KOPT-K1 (cell line): ENCODE measurements around the gene CCDC74B.
"Not testable (repeated sequence)": the region's sequence is repeated elsewhere in the genome, so short reads cannot be mapped to it uniquely, and the experiment has no call there.

Source experiments
- H3K27ac ChIP-seq: fragments of 200-600 bp; sonication (generic); 2 replicates; pipeline ENCODE4 v1.5.1; 2016; ENCODE audit warnings: antibody characterized with exemption, mild to moderate bottlenecking, low read depth, low read length; ENCODE audit not compliant: poor library complexity, severe bottlenecking
- H3K36me3 ChIP-seq: fragments of 200-600 bp; sonication (generic); 2 replicates; pipeline ENCODE4 v1.5.1; 2017; ENCODE audit warnings: antibody characterized with exemption, mild to moderate bottlenecking, low read length, moderate library complexity; ENCODE audit not compliant: insufficient read depth
- H3K9me3 ChIP-seq: fragments of 200-600 bp; sonication (generic); 2 replicates; pipeline ENCODE4 v1.5.1; 2017; ENCODE audit warnings: antibody characterized with exemption, low read length, mild to moderate bottlenecking; ENCODE audit not compliant: insufficient read depth, poor library complexity, severe bottlenecking

CCDC74B gene

DNA sequence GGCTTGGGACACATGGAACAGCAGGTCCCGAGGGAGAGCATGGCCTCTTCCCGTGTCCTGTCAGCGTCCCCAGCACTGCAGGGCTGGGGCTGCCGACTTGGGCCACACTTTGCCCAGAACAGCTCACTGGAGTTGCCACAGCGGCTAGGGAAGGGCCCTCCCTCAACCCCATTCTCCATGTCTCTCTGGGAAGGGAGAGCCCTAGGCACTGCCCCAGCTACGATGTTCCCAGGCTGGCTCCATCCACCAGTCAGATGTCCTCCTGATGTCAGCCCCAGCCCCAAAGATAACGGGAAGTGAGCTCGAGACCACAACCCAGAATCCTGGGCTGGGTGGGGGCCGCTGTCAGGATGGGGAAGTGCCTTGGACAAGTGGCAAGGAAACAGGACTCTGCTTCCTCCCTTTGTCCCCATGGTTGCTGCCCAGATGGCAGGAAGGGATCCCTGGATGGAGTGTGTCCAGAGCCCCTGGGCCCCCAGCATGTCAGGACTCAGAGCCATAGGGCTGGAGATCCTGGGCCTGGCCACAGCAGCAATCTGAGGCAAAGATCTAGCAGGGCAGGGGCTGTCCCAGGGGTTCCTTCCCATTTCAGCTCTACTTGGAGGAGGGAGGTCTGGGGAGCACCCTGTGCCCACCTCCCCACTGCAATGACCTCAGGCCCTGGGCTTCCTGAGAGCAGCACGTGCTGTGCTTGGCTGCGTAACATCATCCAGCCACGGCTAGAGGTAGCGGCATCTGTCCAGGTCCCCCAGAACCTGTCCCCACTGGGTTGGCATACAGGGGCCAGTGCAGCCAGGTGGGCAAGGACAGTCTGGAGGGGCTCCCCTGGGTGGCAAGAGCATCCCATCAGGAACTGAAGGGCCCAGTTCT, 2.3 kb downstream of the CCDC74B start:
- H3K27ac ChIP-seq, H3K36me3 ChIP-seq, H3K9me3 ChIP-seq: not testable (repeated sequence)

DNA sequence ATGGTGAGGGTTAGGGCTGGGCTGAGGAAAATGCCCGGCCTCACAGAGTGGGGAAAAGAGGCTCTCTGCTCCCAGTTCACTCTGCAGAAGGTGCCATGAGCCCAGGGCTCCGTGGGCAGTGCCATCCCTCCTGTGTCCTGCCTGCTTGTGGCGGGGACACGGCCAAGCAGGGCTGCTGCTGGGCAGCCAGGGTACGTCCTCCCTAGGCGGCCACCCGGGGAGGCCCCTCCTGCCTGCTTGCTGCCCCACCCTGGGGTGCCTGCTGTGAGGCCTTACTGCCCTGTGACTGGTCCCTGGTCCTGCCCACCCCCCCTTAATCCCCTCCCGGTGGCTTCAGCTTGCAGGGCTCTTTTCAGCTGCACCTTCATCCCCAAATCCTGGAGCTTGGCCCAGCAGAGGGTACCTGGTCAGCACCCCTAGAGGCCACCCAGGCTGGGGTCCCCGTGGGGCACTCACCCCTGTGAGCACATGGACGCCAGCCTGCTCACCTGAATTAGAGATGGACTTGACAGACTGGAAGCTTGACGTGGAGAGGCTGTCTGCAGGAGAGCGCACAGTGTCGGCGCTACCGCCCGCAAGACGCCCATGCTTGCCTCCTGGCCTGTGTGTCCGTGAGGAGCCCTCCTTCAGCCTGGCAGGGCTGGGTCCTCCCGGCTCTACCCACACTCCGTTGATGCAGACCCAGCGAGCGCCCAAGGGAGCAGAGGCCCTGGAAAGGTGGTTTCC, 3.1 kb downstream of the CCDC74B start:
- H3K27ac ChIP-seq, H3K9me3 ChIP-seq, H3K36me3 ChIP-seq: not testable (repeated sequence)

DNA sequence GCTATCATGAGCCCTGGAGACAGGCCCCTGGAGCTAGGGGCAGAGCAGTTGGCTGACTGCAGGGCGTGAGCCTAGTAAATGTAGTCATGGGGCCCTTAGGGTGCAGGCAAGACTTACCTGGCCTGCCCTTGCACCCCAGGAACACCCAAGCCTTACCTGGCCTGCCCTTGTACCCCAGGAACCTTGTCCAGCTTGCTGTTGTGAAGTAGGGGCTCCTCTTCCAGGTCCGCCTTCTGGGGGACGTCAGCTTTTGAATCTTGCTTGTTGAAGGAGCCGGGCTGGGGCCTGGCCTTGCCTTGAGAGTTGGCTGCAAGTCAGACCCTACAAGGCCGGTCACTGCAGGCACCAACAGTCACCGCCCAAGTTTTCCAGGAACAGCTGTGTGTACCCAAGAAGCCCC, 3.9 kb downstream of the CCDC74B start:
- not testable (repeated sequence) for H3K27ac ChIP-seq, H3K36me3 ChIP-seq, H3K9me3 ChIP-seq

GRCh38 chr2:130140516-130140915, 4.4 kb downstream of the CCDC74B start:
- not testable (repeated sequence) for H3K9me3 ChIP-seq, H3K36me3 ChIP-seq, H3K27ac ChIP-seq

DNA sequence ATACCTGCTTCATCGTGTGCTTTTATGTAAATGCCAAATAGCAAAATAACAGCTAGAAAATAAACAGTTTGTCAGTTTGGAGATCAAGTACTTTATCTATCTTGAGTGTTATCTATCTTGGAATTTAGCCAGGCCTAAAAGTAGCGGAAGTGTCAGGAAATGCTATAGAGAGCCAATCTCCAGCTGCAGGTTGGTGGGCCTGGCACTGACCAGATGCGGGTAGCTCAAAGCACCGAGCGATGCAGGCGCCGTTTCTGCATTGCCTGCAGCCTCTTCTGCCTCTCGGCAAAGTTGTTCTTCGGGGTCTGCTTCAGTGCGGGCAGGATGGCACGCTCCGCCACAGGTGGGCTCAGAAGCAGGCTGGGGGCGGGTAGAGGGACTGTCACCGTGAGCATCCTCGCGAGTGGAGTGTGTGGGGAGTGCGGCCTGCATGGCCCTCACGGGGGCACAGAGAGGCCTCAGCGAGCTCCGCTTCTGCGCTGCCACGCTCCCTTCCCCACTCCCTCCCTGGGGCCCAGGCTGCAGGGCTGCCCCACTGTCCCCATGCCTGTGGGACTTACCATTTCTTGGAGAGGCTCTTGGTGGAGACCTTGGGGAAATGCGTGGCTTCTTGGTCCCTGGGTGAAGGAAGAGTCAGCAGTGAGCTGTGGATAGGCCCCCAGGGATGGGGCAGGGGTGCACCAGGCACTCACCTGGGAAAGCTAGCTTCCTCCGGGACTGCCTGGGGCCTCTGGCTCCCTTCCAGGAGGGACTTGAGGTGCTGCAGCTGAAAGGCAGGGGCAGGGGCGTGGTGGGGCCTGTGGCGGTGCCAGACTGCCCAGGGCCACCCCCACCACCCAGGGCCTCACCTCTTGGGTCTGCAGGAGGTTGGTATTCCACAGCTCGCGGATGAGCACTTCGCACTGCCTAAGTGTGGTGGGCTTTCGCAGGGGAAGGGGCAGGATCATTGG, 5.3 kb downstream of the CCDC74B start:
- H3K36me3 ChIP-seq, result not testable (repeated sequence)

DNA sequence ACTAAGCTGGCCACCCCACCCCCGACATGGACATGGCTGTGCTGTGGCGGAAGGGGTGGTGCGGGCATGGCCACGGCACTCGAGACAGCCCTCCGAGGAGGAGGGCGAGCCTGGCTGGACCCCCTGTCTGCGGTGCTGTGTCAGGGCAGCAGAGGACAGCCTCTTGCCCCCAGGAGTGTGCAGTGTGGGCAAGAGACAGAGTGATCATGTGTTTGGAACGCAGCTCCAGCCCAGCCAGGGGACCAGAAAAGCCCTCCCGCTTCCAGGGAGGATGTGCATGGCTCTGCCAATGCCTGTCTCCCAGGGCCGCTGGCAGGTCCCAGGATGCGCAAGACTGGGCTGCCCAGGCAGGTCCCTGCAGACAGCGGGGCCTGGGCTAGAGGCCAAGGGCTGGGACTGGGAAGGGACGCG, 6.1 kb downstream of the CCDC74B start:
- H3K36me3 ChIP-seq, H3K27ac ChIP-seq, H3K9me3 ChIP-seq: not testable (repeated sequence)

More for the DNA sequence above, 5.3 kb downstream of the CCDC74B start:
- H3K9me3 ChIP-seq, H3K27ac ChIP-seq: not testable (repeated sequence)

DNA sequence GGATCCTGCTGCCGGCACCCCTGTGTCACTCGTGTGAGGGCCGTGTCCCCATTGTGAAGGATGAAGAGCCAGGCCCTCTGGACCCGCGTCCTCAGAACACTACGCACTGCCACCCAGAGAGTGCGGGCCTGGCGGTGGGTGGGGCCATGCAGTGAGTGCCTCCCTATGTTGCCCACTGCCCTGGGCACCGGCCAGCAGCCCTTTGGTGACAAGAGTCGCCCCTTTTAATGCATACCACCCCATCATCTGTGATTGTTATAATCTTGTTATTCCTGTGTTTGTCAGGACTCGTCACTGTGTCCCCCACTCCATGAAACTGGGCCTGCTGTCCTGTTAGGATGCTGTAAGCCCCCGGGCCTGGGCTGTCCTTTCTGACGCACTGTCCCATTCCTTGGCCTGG, 6.6 kb downstream of the CCDC74B start:
- H3K27ac ChIP-seq, H3K9me3 ChIP-seq, H3K36me3 ChIP-seq: not testable (repeated sequence)

GRCh38 chr2:130137118-130137517, 7.8 kb downstream of the CCDC74B start:
- not testable (repeated sequence) for H3K27ac ChIP-seq, H3K36me3 ChIP-seq, H3K9me3 ChIP-seq

DNA sequence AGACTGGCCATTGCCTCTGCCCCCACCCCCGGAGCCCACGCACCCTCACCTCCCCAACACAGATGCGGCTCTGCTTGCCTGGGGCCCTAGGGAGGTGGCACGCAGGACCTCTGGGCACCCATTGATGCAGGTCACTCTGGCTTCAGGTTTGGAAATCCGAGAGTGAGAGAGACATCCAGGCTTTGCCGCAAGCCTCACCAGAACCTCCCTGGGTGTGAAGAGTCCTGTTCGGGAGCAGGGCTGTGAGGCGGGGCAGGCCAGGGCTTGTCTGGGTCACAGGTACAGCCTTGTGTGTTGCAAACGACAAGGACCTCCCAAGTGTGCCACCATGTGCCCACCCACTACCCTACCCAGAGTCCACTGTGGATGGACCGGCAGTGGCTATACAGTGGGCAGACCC, 8.4 kb downstream of the CCDC74B start:
- H3K36me3 ChIP-seq, H3K27ac ChIP-seq, H3K9me3 ChIP-seq: not testable (repeated sequence)

DNA sequence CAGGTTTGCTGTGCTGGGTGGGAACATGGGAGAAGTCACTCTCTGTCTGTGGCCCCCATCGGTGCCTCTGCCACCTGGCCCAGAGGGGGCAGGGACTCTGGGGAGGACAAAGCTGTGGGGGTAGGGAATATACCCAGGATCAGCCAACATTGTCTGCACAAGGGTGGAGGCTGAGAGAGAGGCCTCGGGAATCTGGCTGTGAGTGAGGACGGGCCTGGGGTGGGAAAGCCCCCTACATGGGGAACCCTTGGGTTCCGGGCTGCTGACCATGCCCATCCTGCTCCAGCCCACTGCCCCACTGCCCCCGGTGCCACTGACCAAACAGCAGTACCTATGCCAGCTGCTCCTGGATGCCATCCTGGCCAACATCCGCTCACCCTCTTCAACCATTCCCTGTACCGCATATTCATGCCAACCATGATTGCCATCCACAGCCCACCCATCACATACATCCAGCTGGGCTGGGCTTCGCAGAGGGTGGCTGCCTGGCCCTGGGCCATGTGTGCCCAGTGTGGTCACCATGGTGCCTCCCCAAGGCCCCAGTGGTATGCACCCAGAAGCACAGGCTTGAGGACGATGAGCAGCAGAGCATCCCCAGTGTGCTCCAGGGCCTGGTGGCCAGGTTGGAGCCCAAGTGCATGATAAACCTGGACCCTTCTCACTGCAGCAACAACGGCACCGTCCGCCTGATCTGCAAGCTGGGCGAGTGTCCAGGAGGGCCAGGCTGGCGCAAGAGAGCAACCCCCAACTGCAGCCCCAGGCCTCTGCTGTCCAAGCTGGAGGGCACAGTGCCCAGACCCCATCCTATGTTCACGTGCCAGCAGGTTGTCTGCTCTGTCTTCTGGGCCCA, 9.0 kb downstream of the CCDC74B start:
- H3K36me3 ChIP-seq, result no peaks in the 10 kb centered on the region
- no peaks in the 10 kb centered on the region for H3K9me3 ChIP-seq
- no peak overlapping the region for H3K27ac ChIP-seq

DNA sequence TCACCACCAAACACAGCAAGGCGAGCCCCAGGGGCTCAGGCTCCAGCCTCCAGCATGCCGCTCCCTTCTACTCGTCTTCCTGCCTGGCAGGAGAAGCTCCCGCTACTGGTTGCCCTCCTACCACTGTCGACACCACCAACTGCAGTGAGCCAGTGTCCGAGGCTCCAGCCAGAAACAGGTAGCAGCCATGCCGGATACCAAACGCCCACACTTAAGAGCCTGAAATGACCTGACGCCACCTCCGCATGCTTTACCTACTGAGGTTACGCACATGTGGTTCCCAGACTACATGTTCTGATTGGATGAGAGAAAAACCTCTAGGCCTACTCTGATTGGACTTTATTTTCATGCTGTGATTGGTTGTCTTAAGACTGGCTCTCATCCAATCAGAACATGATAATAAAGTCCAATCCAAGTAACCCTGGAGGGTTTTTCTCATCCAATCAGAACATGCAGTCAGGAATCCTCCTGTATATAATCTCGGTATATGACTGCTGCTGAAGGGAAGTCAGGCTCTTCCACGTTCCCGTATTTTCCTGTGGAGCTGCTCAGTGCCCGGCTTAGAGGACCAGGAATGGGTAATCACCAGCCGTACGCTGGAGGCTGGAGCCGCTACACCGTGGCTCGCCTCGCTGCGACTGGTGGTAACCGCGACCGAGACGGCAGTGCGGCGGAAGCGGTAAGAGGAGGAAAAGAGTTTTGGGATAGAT, 15.6 kb downstream of the CCDC74B start, which contains the start of gene POTEF:
Gene POTEF, minus strand, starts transcription at position 103 of the 710 bp plus-strand sequence. CDS start 8,707 bp downstream, outside the sequence.
- H3K36me3 ChIP-seq, H3K9me3 ChIP-seq, H3K27ac ChIP-seq: not testable (repeated sequence)

DNA sequence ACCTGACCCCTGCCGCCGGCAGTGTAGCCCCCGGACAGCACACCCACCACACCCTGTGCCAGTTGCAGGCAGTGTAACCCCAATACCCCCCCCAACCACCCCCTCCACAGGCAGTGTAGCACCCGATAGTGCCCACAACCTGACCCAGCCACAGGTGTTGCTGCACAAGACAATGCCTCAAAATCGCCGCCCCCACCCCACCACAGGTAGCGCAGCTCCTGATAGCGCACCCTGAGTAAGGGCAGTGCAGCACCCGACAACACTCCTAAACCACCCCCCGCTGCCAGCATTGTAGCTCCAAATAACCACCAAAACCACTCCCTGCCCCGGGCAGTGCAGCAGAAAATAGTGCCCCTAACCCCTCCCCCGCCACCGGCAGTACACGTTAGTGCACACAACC, 16.4 kb downstream of the CCDC74B start:
- H3K9me3 ChIP-seq, H3K36me3 ChIP-seq, H3K27ac ChIP-seq: not testable (repeated sequence)

DNA sequence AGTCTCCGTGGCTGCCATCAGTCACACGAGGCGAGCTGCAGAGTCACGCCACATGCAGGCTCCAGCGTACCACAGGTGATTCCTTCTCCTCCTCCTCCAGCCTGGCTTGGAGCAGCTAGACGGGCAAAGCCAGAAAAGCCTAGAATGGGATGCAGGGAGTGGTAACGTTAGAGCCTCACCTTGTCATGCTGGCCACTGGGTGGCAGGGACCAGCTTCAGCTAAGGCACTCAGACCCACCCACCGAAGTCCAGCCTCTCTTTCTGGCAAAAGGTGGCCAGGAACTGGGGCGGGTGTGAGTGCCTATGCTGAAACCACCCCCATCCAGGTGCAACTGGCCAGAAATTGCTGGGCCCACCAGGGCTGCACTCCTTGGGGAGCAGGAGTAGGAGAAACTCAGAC, 17.2 kb downstream of the CCDC74B start:
- H3K27ac ChIP-seq, H3K9me3 ChIP-seq, H3K36me3 ChIP-seq: not testable (repeated sequence)

GRCh38 chr2:130120924-130121323, 24.0 kb downstream of the CCDC74B start:
- H3K9me3 ChIP-seq, H3K27ac ChIP-seq, H3K36me3 ChIP-seq: not testable (repeated sequence)
